Osteoblast (primary cell): ENCODE measurements around the gene CNRIP1. TPM values are rescaled to one million over a fixed set of nuclear protein-coding genes. Genes with fewer than 3 reads are reported as not detected.
A peak's percentile ranks its signal among the peaks of the same experiment; 100 is the strongest.

Source experiments
- DNase-seq: peaks from one replicate; pipeline ENCODE4 v3.0.0; 2011; ENCODE audit warnings: low spot score, mixed read lengths; ENCODE audit not compliant: insufficient read length; ENCODE audit errors: missing footprints
- H2AFZ ChIP-seq: 2 replicates; pipeline ENCODE4 v1.6.0; 2011; ENCODE audit warnings: mild to moderate bottlenecking, low read length
- H3K27ac ChIP-seq: 2 replicates; pipeline ENCODE4 v1.5.1; 2011; ENCODE audit warnings: mild to moderate bottlenecking, low read depth, low read length, moderate library complexity
- H3K27me3 ChIP-seq: 2 replicates; pipeline ENCODE4 v1.6.0; 2012; ENCODE audit warnings: mild to moderate bottlenecking, control low read depth, inconsistent platforms, low read length, moderate library complexity; ENCODE audit not compliant: insufficient read depth
- H3K36me3 ChIP-seq: 2 replicates; pipeline ENCODE4 v1.5.1; 2011; ENCODE audit warnings: mild to moderate bottlenecking, low read length, control low read depth, moderate library complexity; ENCODE audit not compliant: insufficient read depth
- H3K4me1 ChIP-seq: 2 replicates; pipeline ENCODE4 v1.5.1; 2011; ENCODE audit warnings: mild to moderate bottlenecking, low read length, control low read depth, moderate library complexity; ENCODE audit not compliant: insufficient read depth
- H3K4me2 ChIP-seq: 2 replicates; pipeline ENCODE4 v1.6.0; 2011; ENCODE audit warnings: mild to moderate bottlenecking, low read length; ENCODE audit not compliant: insufficient read depth
- H3K4me3 ChIP-seq: fragments of 200-600 bp; sonication (generic); 3 replicates; pipeline ENCODE4 v1.5.1; 2012; ENCODE audit warnings: mild to moderate bottlenecking, low read length, inconsistent platforms; ENCODE audit not compliant: insufficient read depth
- H3K79me2 ChIP-seq: 2 replicates; pipeline ENCODE4 v1.6.0; 2012; ENCODE audit warnings: mild to moderate bottlenecking, low read length, control low read depth, inconsistent platforms; ENCODE audit not compliant: insufficient read depth
- H3K9me3 ChIP-seq: 2 replicates; pipeline ENCODE4 v1.5.1; 2011; ENCODE audit warnings: low read depth, low read length, control low read depth
- H4K20me1 ChIP-seq: 2 replicates; pipeline ENCODE4 v1.6.0; 2012; ENCODE audit warnings: mild to moderate bottlenecking, low read length, control low read depth; ENCODE audit not compliant: insufficient read depth
- CTCF ChIP-seq: IDR thresholded peaks from 2 replicates; pipeline ENCODE4 v1.5.1; 2011; ENCODE audit warnings: mild to moderate bottlenecking, low read depth, low read length, moderate library complexity; ENCODE audit errors: extremely low read depth
- total RNA-seq: library from RNA; depleted of rRNA; stranded (reverse); fragments of >200 nt; gene quantifications from 2 replicates; pipeline ENCODE4 v1.2.3, GENCODE V29; 2012

The CNRIP1 gene
- total RNA-seq, 1 donor: 43.4 TPM

DNA sequence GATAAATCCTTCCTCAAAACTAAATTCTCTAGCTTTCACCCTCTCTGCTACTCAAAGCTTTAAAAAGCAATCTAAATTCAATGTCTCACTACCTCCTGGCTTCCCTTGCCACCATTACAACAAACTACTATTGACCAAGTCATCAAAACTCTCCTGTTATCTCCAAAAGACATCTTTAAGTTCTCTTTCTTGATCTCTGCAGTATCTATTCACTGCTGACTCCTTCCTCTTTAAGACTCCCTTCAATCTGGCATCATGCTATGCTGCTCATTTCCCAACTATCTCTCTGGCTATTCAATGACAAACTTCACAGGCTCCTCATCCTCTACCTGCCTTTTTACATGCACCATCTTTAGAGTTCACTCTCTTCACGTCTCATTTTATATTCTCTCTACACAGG lies 73.4 kb downstream of the CNRIP1 start:
- Histone ChIP-seq H2AFZ (no peak overlapping the region), H4K20me1 (peaks cover 89% of the 10 kb centered on the region), H3K27ac (no peak overlapping the region), H3K4me3 (no peak overlapping the region), H3K79me2 (peaks cover 100% of the 10 kb centered on the region), H3K4me1 (peaks cover 19% of the 10 kb centered on the region), H3K27me3 (no peaks in the 10 kb centered on the region), H3K9me3 (no peaks in the 10 kb centered on the region), H3K4me2 (no peak overlapping the region), H3K36me3 (no peaks in the 10 kb centered on the region)
- DNase-seq: no peak
- TF ChIP-seq CTCF: no peak

DNA sequence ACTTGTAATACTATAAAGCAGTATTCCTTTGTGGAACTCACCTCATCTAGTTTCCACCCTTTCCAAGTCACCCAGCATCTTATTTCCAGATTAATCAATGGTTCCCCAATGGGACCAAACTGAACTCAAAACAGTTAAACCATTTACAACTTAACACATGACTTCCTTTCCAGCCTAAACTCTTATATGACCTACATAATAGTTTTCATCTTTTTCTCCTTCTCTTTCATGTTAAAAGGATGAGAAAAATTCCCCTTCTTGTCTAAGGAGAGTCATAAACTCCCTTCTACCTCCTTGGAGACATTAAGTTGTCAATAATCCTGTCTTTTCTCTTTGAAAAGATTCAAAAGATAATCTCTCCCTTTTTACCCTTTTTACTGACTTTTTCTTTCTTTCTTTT lies 74.1 kb downstream of the CNRIP1 start:
- no peak overlapping the region for H3K4me2 ChIP-seq
- H3K4me1 ChIP-seq: peaks cover 17% of the 10 kb centered on the region
- H4K20me1 ChIP-seq: peaks cover 90% of the 10 kb centered on the region
- DNase-seq: no peak
- H2AFZ ChIP-seq: no peak overlapping the region
- no peaks in the 10 kb centered on the region for H3K9me3 ChIP-seq
- peaks cover 100% of the 10 kb centered on the region for H3K79me2 ChIP-seq
- H3K36me3 ChIP-seq: peaks cover under 1% of the 10 kb centered on the region
- H3K4me3 ChIP-seq: no peak overlapping the region
- no peak overlapping the region for H3K27ac ChIP-seq
- TF ChIP-seq CTCF: no peak
- H3K27me3 ChIP-seq: no peaks in the 10 kb centered on the region

GRCh38 chr2:68245066-68245465 lies 74.7 kb downstream of the CNRIP1 start:
- no peak overlapping the region for H3K27ac ChIP-seq
- H3K9me3 ChIP-seq: no peaks in the 10 kb centered on the region
- H3K36me3 ChIP-seq: peaks cover 4% of the 10 kb centered on the region
- no peaks in the 10 kb centered on the region for H3K27me3 ChIP-seq
- no peak for TF ChIP-seq CTCF
- H3K4me2 ChIP-seq: no peak overlapping the region
- DNase-seq: no peak
- peaks cover 100% of the 10 kb centered on the region for H3K79me2 ChIP-seq
- no peak overlapping the region for H3K4me3 ChIP-seq
- H2AFZ ChIP-seq: no peak overlapping the region
- H3K4me1 ChIP-seq: peaks cover 12% of the 10 kb centered on the region
- peaks cover 90% of the 10 kb centered on the region for H4K20me1 ChIP-seq

- peaks cover 90% of the 10 kb centered on the region for H4K20me1 ChIP-seq
- peaks cover 100% of the 10 kb centered on the region for H3K79me2 ChIP-seq
- H3K9me3 ChIP-seq: no peaks in the 10 kb centered on the region
- H3K4me1 ChIP-seq: peaks cover 12% of the 10 kb centered on the region
- no peak overlapping the region for H3K27ac ChIP-seq
- no peak overlapping the region for H2AFZ ChIP-seq
- H3K4me2 ChIP-seq: no peak overlapping the region
- peak; percentile 68 for DNase-seq
- peaks cover 4% of the 10 kb centered on the region for H3K36me3 ChIP-seq
- TF ChIP-seq CTCF: peak; percentile 30
- H3K4me3 ChIP-seq: no peak overlapping the region
- H3K27me3 ChIP-seq: no peaks in the 10 kb centered on the region
Measured at GRCh38 chr2:68244456-68244855, 75.3 kb downstream of the CNRIP1 start.

Other genes with a start within 250 kb of the CNRIP1 start
- 10.5 and 15.0 TPM in 2 replicates for gene PNO1, start 162.1 kb downstream of the CNRIP1 start, total RNA-seq
- 29.7 and 32.1 TPM in 2 replicates for gene PPP3R1, start 67.4 kb downstream of the CNRIP1 start, total RNA-seq
- 0.36 TPM in 1 of 2 replicates, not detected in the other for gene PLEK, start 45.3 kb upstream of the CNRIP1 start, total RNA-seq
- gene FBXO48, start 147.3 kb upstream of the CNRIP1 start, total RNA-seq: 0.72 and 0.88 TPM in 2 replicates
- 10.0 and 10.5 TPM in 2 replicates for gene APLF, start 147.6 kb upstream of the CNRIP1 start, total RNA-seq